Breast epithelium (tissue), 4 donors: ENCODE results near the gene TRIM38. TPM values are rescaled to one million over a fixed set of nuclear protein-coding genes. Genes with fewer than 3 reads are reported as not detected.
A peak's percentile ranks its signal among the peaks of the same experiment; 100 is the strongest.

Source experiments
- DNase-seq, 2 donors: peaks; one replicate each; pipeline ENCODE4 v3.0.0-alpha.2; 2019; ENCODE audit warnings: low spot score in 2 of 2
- H3K27ac ChIP-seq, 2 donors: fragments of 200-600 bp; sonication (generic) in 1 of 2; one replicate each; pipeline ENCODE4 v1.5.1; 2016 to 2019; ENCODE audit warnings: mild to moderate bottlenecking in 1 of 2
- H3K27me3 ChIP-seq, 2 donors: fragments of 200-600 bp; sonication (generic) in 1 of 2; one replicate each; pipeline versions ENCODE4 v1.5.1 to v1.6.0; 2017 to 2019; ENCODE audit warnings: control low read depth in 1 of 2, mild to moderate bottlenecking in 1 of 2
- H3K36me3 ChIP-seq: fragments of 200-600 bp; one replicate; pipeline ENCODE4 v1.5.1; 2019
- H3K4me1 ChIP-seq, 2 donors: fragments of 200-600 bp; sonication (generic); one replicate each; pipeline ENCODE4 v1.5.1; 2016 to 2019; ENCODE audit warnings: control low read depth in 1 of 2
- H3K4me3 ChIP-seq, 3 donors: fragments of 200-600 bp; sonication (generic); 1 replicate in 2 of 3; 2 replicates in 1 of 3; pipeline ENCODE4 v1.5.1; 2016 to 2019; ENCODE audit warnings: mild to moderate bottlenecking in 3 of 3, moderate library complexity in 2 of 3
- H3K9me3 ChIP-seq, 2 donors: fragments of 200-600 bp; sonication (generic) in 1 of 2; one replicate each; pipeline ENCODE4 v1.5.1; 2016 to 2019; ENCODE audit warnings: control low read depth in 1 of 2
- CTCF ChIP-seq, 3 donors: fragments of 450-650 bp; IDR thresholded peaks; one replicate each; pipeline ENCODE4 v1.5.1; 2016 to 2017; ENCODE audit warnings: antibody characterized with exemption in 3 of 3, mild to moderate bottlenecking in 3 of 3, moderate library complexity in 3 of 3
- POLR2A ChIP-seq: fragments of 450-650 bp; IDR thresholded peaks from one replicate; pipeline ENCODE4 v1.6.1; 2016; ENCODE audit warnings: antibody characterized with exemption, mild to moderate bottlenecking, moderate library complexity
- POLR2AphosphoS5 ChIP-seq, 3 donors: sonication (generic); formaldehyde crosslinking; IDR thresholded peaks; one replicate each; pipeline ENCODE4 v1.6.1; 2017; ENCODE audit warnings: antibody characterized with exemption in 3 of 3
- intact Hi-C: fragments of 100-400 bp; cut with DNase I; formaldehyde crosslinking; loops from one replicate; pipeline ENCODE4 v1.15.1; 2023; ENCODE audit warnings: low total_unique reads
- total RNA-seq, 3 donors: library from RNA; depleted of rRNA; stranded (reverse); fragments of >200 nt; gene quantifications; one replicate each; pipeline ENCODE4 v1.1.0, GENCODE V29; 2016

Gene TRIM38
- total RNA-seq, 3 donors from 2014 or later: 11.8 to 16.2 (median 12.1) TPM

- H3K4me1 ChIP-seq: no peaks in the 10 kb centered on the region
Observed at GRCh38 chr6:26020329-26021000, 57.9 kb downstream of the TRIM38 start.

GRCh38 chr6:26021001-26021349 is 58.4 kb downstream of the TRIM38 start:
- Histone ChIP-seq H3K36me3 (no peaks in the 10 kb centered on the region), H3K9me3 (no peaks in the 10 kb centered on the region), H3K4me3 (peak overlapping the region; percentile 60 to 72 (median 68)), H3K27ac (peak overlapping the region; percentile 94 to 99), H3K4me1 (no peaks in the 10 kb centered on the region), H3K27me3 (no peaks in the 10 kb centered on the region)
- intact Hi-C loops: no loop called here
- DNase-seq: peak; percentile 60 to 70
- TF ChIP-seq CTCF (IDR thresholded peaks at IDR 0.05) (no peak), POLR2A (no peak), POLR2AphosphoS5 (IDR thresholded peaks at IDR 0.05) (no peak)

More at GRCh38 chr6:26020329-26021000, 57.9 kb downstream of the TRIM38 start:
- intact Hi-C loops: no loop called here
- TF ChIP-seq POLR2A (peak; percentile 100), POLR2AphosphoS5 (IDR thresholded peaks at IDR 0.05) (peak; percentile 100), CTCF (IDR thresholded peaks at IDR 0.05) (peak in 1 of 3 donors; percentile 13)
- Histone ChIP-seq H3K4me3 (peak overlapping the region; percentile 60 to 72 (median 68)), H3K27me3 (no peaks in the 10 kb centered on the region), H3K27ac (peak overlapping the region; percentile 94 to 99), H3K9me3 (no peaks in the 10 kb centered on the region), H3K36me3 (no peaks in the 10 kb centered on the region)
- DNase-seq: peak; percentile 79 to 85

GRCh38 chr6:26021350-26022131 is 58.9 kb downstream of the TRIM38 start:
- Histone ChIP-seq H3K36me3 (no peaks in the 10 kb centered on the region), H3K27ac (peak overlapping the region; percentile 94 to 99), H3K4me1 (no peaks in the 10 kb centered on the region), H3K9me3 (no peaks in the 10 kb centered on the region), H3K4me3 (peak overlapping the region; percentile 60 to 72 (median 68)), H3K27me3 (no peaks in the 10 kb centered on the region)
- DNase-seq: peak; percentile 94 to 97
- intact Hi-C loops: no loop called here
- TF ChIP-seq POLR2AphosphoS5 (IDR thresholded peaks at IDR 0.05) (peak; percentile 60 to 95 (median 89)), CTCF (IDR thresholded peaks at IDR 0.05) (peak; percentile 6 to 13 (median 9)), POLR2A (peak; percentile 82)

GRCh38 chr6:26022132-26022472 is 59.5 kb downstream of the TRIM38 start:
- Histone ChIP-seq H3K27ac (peak overlapping the region; percentile 94 to 99), H3K9me3 (no peaks in the 10 kb centered on the region), H3K4me1 (no peaks in the 10 kb centered on the region), H3K4me3 (peak overlapping the region; percentile 60 to 72 (median 68)), H3K36me3 (no peaks in the 10 kb centered on the region), H3K27me3 (no peaks in the 10 kb centered on the region)
- intact Hi-C loops: no loop called here
- DNase-seq: peak in 1 of 2 donors; percentile 63
- TF ChIP-seq POLR2A (no peak), POLR2AphosphoS5 (IDR thresholded peaks at IDR 0.05) (no peak), CTCF (IDR thresholded peaks at IDR 0.05) (no peak)

GRCh38 chr6:26022737-26023136 is 60.1 kb downstream of the TRIM38 start:
- no peak for DNase-seq
- no peaks in the 10 kb centered on the region for H3K9me3 ChIP-seq
- no peaks in the 10 kb centered on the region for H3K36me3 ChIP-seq
- intact Hi-C loops: no loop called here
- H3K4me3 ChIP-seq: no peak overlapping the region
- peak overlapping the region in 1 of 2 donors; percentile 99 for H3K27ac ChIP-seq
- TF ChIP-seq POLR2A: no peak
- no peak for TF ChIP-seq CTCF (IDR thresholded peaks at IDR 0.05)
- TF ChIP-seq POLR2AphosphoS5 (IDR thresholded peaks at IDR 0.05): no peak
- H3K27me3 ChIP-seq: no peaks in the 10 kb centered on the region
- no peaks in the 10 kb centered on the region for H3K4me1 ChIP-seq
